ENCODE results near the gene SCPEP1. TPM values are rescaled to one million over a fixed set of nuclear protein-coding genes. Genes with fewer than 3 reads are reported as not detected.

SCPEP1 gene
- total RNA-seq, 2 experiments from 2014 or later: 22.1 to 25.5 TPM

DNA sequence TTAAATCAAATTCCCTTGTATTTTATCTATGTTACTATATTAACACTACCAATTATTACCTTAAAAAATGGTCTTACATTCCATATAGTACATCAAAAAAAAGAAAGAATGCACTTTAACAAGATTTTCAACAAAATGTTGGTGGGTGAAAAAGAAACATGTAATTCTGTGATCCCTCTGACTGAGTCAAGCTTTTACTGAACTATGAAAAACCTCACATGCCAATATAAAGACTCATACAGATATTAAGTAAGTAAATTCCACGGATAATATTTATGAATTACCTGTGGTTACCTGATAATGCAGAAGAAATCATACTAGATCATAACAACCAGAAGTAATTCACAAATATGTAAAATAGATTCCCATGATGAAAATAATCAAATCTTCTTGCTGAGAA lies 29.4 kb upstream of the SCPEP1 start:
- intact Hi-C loops (cut with DNase I, micrococcal nuclease): no loop called here
- Mint-ChIP-seq H3K9me3 (no peaks in the 10 kb centered on the region), H3K36me3 (ENCODE audit: low read depth) (peaks cover 83% of the 10 kb centered on the region), H3K27ac (no peak overlapping the region), H3K4me1 (ENCODE audit: low read depth) (peaks cover 2% of the 10 kb centered on the region), H3K27me3 (no peaks in the 10 kb centered on the region), H3K4me3 (no peak overlapping the region)
- H3K27ac ChIP-seq (ENCODE audit: low read depth in 1 of 2, low read length in 2 of 2): no peak overlapping the region
- ATAC-seq (ENCODE audit: poor library complexity) (no peak), DNase-seq (no peak)
- POLR2A ChIA-PET: no interaction called here
- TF ChIP-seq, protein P1, sequence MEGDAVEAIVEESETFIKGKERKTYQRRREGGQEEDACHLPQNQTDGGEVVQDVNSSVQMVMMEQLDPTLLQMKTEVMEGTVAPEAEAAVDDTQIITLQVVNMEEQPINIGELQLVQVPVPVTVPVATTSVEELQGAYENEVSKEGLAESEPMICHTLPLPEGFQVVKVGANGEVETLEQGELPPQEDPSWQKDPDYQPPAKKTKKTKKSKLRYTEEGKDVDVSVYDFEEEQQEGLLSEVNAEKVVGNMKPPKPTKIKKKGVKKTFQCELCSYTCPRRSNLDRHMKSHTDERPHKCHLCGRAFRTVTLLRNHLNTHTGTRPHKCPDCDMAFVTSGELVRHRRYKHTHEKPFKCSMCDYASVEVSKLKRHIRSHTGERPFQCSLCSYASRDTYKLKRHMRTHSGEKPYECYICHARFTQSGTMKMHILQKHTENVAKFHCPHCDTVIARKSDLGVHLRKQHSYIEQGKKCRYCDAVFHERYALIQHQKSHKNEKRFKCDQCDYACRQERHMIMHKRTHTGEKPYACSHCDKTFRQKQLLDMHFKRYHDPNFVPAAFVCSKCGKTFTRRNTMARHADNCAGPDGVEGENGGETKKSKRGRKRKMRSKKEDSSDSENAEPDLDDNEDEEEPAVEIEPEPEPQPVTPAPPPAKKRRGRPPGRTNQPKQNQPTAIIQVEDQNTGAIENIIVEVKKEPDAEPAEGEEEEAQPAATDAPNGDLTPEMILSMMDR (IDR thresholded peaks at IDR 0.05): no peak
- no peak overlapping the region for H3K4me3 ChIP-seq (ENCODE audit: low read length)
- no peaks in the 10 kb centered on the region for H3K9me3 ChIP-seq (ENCODE audit: control insufficient read depth in 1 of 2, insufficient read depth in 1 of 2, low read length in 2 of 2)
- CTCF ChIA-PET: interaction anchor here (0.6 kb wide), 1 partner anchor 58 kb away, joined by 3 read pairs; no protein-coding TSS in a partner anchor
- peaks cover 53% of the 10 kb centered on the region for H3K36me3 ChIP-seq (ENCODE audit: insufficient read depth, low read length)
- H3K4me1 ChIP-seq (ENCODE audit: insufficient read depth, low read length): no peaks in the 10 kb centered on the region
- H3K27me3 ChIP-seq (ENCODE audit: control insufficient read depth in 1 of 2, insufficient read depth in 2 of 2, low read length in 2 of 2): no peaks in the 10 kb centered on the region

GRCh38 chr17:56949595-56949994 lies 28.3 kb upstream of the SCPEP1 start:
- Histone ChIP-seq H3K27me3 (ENCODE audit: control insufficient read depth in 1 of 2, insufficient read depth in 2 of 2, low read length in 2 of 2) (no peaks in the 10 kb centered on the region), H3K9me3 (ENCODE audit: control insufficient read depth in 1 of 2, insufficient read depth in 1 of 2, low read length in 2 of 2) (no peaks in the 10 kb centered on the region), H3K4me3 (ENCODE audit: low read length) (no peak overlapping the region), H3K36me3 (ENCODE audit: insufficient read depth, low read length) (peaks cover 53% of the 10 kb centered on the region), H3K27ac (ENCODE audit: low read depth in 1 of 2, low read length in 2 of 2) (no peak overlapping the region), H3K4me1 (ENCODE audit: insufficient read depth, low read length) (no peaks in the 10 kb centered on the region)
- Mint-ChIP-seq H3K9me3 (no peaks in the 10 kb centered on the region), H3K27me3 (no peaks in the 10 kb centered on the region), H3K27ac (no peak overlapping the region), H3K36me3 (ENCODE audit: low read depth) (peaks cover 77% of the 10 kb centered on the region), H3K4me3 (no peak overlapping the region), H3K4me1 (ENCODE audit: low read depth) (peaks cover 4% of the 10 kb centered on the region)
- CTCF ChIA-PET: interaction anchor here (1.2 kb wide), 1 partner anchor 11 kb away, joined by 3 read pairs; the partner anchor contains the start of gene COIL
- POLR2A ChIA-PET: no interaction called here
- TF ChIP-seq, protein P1 (IDR thresholded peaks at IDR 0.05): no peak
- no peak for DNase-seq
- no peak for ATAC-seq (ENCODE audit: poor library complexity)
- intact Hi-C loops (cut with DNase I, micrococcal nuclease): no loop called here

GRCh38 chr17:56956992-56957391 lies 20.9 kb upstream of the SCPEP1 start:
- no peak for ATAC-seq (ENCODE audit: poor library complexity)

More at GRCh38 chr17:56956992-56957391, 20.9 kb upstream of the SCPEP1 start:
- TF ChIP-seq, protein P1 (IDR thresholded peaks at IDR 0.05): no peak
- DNase-seq: no peak
- CTCF ChIA-PET: no interaction called here
- intact Hi-C loops (cut with DNase I, micrococcal nuclease): loop anchor here in 1 of 2 experiments (5.0 kb wide), 1 partner anchor 135 kb away; no protein-coding TSS in a partner anchor
- no peaks in the 10 kb centered on the region for H3K9me3 ChIP-seq (ENCODE audit: control insufficient read depth in 1 of 2, insufficient read depth in 1 of 2, low read length in 2 of 2)
- H3K4me1 Mint-ChIP-seq (ENCODE audit: low read depth): peaks cover 30% of the 10 kb centered on the region
- POLR2A ChIA-PET: no interaction called here
- H3K27ac ChIP-seq (ENCODE audit: low read depth in 1 of 2, low read length in 2 of 2): no peak overlapping the region
- H3K27me3 Mint-ChIP-seq: no peaks in the 10 kb centered on the region
- H3K36me3 ChIP-seq (ENCODE audit: insufficient read depth, low read length): peaks cover 10% of the 10 kb centered on the region
- H3K4me3 Mint-ChIP-seq: no peak overlapping the region
- H3K27ac Mint-ChIP-seq: no peak overlapping the region
- no peaks in the 10 kb centered on the region for H3K27me3 ChIP-seq (ENCODE audit: control insufficient read depth in 1 of 2, insufficient read depth in 2 of 2, low read length in 2 of 2)
- H3K4me1 ChIP-seq (ENCODE audit: insufficient read depth, low read length): peaks cover 26% of the 10 kb centered on the region
- H3K9me3 Mint-ChIP-seq: no peaks in the 10 kb centered on the region
- peaks cover 19% of the 10 kb centered on the region for H3K36me3 Mint-ChIP-seq (ENCODE audit: low read depth)
- H3K4me3 ChIP-seq (ENCODE audit: low read length): no peak overlapping the region
